WTC11 (cell line): Measurements from ENCODE around the gene PSG4. TPM values are rescaled to one million over a fixed set of nuclear protein-coding genes. Genes with fewer than 3 reads are reported as not detected.
"Not testable (repeated sequence)": the region's sequence is repeated elsewhere in the genome, so short reads cannot be mapped to it uniquely, and the experiment has no call there.

Experiments used
- ATAC-seq: fragments of 200-7000 bp; cut with Tn5 transposase; 2 replicates; pipeline ENCODE4 v1.10.0; 2021; ENCODE audit warnings: mild to moderate bottlenecking, moderate library complexity
- CTCF ChIA-PET: fragments of 300-600 bp; sonication (Branson Sonifier 250); formaldehyde crosslinking; loops from one replicate; lab custom pipeline; 2021; ENCODE audit warnings: antibody characterized with exemption; lab: Charles Lee
- POLR2A ChIA-PET: fragments of 350-600 bp; sonication (Branson Sonifier 250); formaldehyde crosslinking; loops from one replicate; lab custom pipeline; 2021; ENCODE audit warnings: antibody characterized with exemption; lab: Charles Lee
- DNase-seq: peaks from one replicate; pipeline ENCODE4 v3.0.0; 2021; ENCODE audit warnings: low spot score
- H3K27ac Mint-ChIP-seq: 2 replicates; pipeline ENCODE4 v1.8.0; 2021; ENCODE audit warnings: mixed read lengths
- H3K27me3 Mint-ChIP-seq: 2 replicates; pipeline ENCODE4 v1.8.0; 2021; ENCODE audit warnings: low read depth, mild to moderate bottlenecking, moderate library complexity, mixed read lengths
- H3K36me3 Mint-ChIP-seq: 2 replicates; pipeline ENCODE4 v1.8.0; 2021; ENCODE audit warnings: mixed read lengths
- H3K4me1 Mint-ChIP-seq: 2 replicates; pipeline ENCODE4 v1.8.0; 2022; ENCODE audit warnings: mixed read lengths
- H3K4me3 Mint-ChIP-seq: 2 replicates; pipeline ENCODE4 v1.8.0; 2021; ENCODE audit warnings: mild to moderate bottlenecking, moderate library complexity, mixed read lengths
- H3K9me3 Mint-ChIP-seq: 2 replicates; pipeline ENCODE4 v1.8.0; 2021; ENCODE audit warnings: mixed read lengths
- CREB1 ChIP-seq: sonication (generic); formaldehyde crosslinking; IDR thresholded peaks from 2 replicates; pipeline ENCODE4 v1.8.0; 2023; ENCODE audit warnings: mild to moderate bottlenecking, missing genetic modification reagents
- NFATC4 ChIP-seq: fragments of 250-450 bp; sonication (Bioruptor Pico); IDR thresholded peaks from 2 replicates; pipeline ENCODE4 v1.9.0; 2021; ENCODE audit warnings: mild to moderate bottlenecking
- PRRX2 ChIP-seq: fragments of 250-450 bp; sonication (Bioruptor Pico); IDR thresholded peaks from 2 replicates; pipeline ENCODE4 v1.8.0; 2021; ENCODE audit warnings: mild to moderate bottlenecking
- TEAD1 ChIP-seq: sonication (generic); formaldehyde crosslinking; IDR thresholded peaks from 2 replicates; pipeline ENCODE4 v1.8.0; 2022; ENCODE audit warnings: mild to moderate bottlenecking, missing genetic modification reagents
- ZBTB21 ChIP-seq: sonication (generic); formaldehyde crosslinking; IDR thresholded peaks from 2 replicates; pipeline ENCODE4 v1.8.1; 2023; ENCODE audit warnings: mild to moderate bottlenecking, missing genetic modification reagents, borderline replicate concordance
- ZNF317 ChIP-seq: sonication (generic); formaldehyde crosslinking; IDR thresholded peaks from 2 replicates; pipeline ENCODE4 v1.8.1; 2023; ENCODE audit warnings: low read depth, mild to moderate bottlenecking, moderate library complexity, missing genetic modification reagents, borderline replicate concordance
- ZNF416 ChIP-seq: fragments of 250-450 bp; sonication (Bioruptor Pico); IDR thresholded peaks from 2 replicates; pipeline ENCODE4 v1.9.0; 2021; ENCODE audit warnings: mild to moderate bottlenecking, inconsistent platforms
- total RNA-seq: library from RNA; stranded (reverse); gene quantifications from 3 replicates; pipeline ENCODE4 v1.2.3, GENCODE V29; 2021
- TF ChIP-seq, protein P1 (sequence below): sonication (generic); formaldehyde crosslinking; IDR thresholded peaks from 2 replicates; pipeline ENCODE4 v1.8.0; 2023; ENCODE audit warnings: missing genetic modification reagents, mild to moderate bottlenecking, borderline replicate concordance
- TF ChIP-seq, protein P2 (sequence below): sonication (generic); formaldehyde crosslinking; IDR thresholded peaks from 2 replicates; pipeline ENCODE4 v1.8.0; 2022; ENCODE audit warnings: mild to moderate bottlenecking, missing genetic modification reagents
- TF ChIP-seq, protein P3 (sequence below): fragments of 200-600 bp; IDR thresholded peaks from 2 replicates; pipeline ENCODE4 v1.8.0; 2022; ENCODE audit warnings: antibody characterized with exemption

Gene PSG4
- total RNA-seq, 1 experiment from 2014 or later: not detected

DNA sequence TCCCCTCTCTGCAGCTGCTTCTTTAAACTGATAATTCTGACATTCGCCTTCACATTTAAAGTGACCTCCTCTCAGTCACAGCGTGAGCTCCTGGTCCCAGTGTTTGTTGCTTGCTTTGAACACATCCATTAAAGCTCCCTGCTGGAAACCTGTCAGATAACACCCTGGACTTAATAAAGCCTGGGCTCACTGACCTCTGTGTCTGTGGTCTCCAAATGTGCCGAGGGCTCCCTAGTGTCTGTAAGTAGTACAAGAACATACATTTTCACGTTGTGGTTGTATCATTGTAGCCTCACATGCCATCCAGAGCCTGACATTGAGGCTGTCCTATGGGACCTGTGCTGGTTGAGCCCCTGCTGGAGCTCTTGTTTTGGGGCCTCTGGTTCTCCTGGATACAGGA is 2.6 kb upstream of the PSG4 start (continued):
- TF ChIP-seq, protein P1, sequence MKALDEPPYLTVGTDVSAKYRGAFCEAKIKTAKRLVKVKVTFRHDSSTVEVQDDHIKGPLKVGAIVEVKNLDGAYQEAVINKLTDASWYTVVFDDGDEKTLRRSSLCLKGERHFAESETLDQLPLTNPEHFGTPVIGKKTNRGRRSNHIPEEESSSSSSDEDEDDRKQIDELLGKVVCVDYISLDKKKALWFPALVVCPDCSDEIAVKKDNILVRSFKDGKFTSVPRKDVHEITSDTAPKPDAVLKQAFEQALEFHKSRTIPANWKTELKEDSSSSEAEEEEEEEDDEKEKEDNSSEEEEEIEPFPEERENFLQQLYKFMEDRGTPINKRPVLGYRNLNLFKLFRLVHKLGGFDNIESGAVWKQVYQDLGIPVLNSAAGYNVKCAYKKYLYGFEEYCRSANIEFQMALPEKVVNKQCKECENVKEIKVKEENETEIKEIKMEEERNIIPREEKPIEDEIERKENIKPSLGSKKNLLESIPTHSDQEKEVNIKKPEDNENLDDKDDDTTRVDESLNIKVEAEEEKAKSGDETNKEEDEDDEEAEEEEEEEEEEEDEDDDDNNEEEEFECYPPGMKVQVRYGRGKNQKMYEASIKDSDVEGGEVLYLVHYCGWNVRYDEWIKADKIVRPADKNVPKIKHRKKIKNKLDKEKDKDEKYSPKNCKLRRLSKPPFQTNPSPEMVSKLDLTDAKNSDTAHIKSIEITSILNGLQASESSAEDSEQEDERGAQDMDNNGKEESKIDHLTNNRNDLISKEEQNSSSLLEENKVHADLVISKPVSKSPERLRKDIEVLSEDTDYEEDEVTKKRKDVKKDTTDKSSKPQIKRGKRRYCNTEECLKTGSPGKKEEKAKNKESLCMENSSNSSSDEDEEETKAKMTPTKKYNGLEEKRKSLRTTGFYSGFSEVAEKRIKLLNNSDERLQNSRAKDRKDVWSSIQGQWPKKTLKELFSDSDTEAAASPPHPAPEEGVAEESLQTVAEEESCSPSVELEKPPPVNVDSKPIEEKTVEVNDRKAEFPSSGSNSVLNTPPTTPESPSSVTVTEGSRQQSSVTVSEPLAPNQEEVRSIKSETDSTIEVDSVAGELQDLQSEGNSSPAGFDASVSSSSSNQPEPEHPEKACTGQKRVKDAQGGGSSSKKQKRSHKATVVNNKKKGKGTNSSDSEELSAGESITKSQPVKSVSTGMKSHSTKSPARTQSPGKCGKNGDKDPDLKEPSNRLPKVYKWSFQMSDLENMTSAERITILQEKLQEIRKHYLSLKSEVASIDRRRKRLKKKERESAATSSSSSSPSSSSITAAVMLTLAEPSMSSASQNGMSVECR (CRISPR knock-in tag): no peak
- no peak for TF ChIP-seq ZBTB21
- TF ChIP-seq, protein P2, sequence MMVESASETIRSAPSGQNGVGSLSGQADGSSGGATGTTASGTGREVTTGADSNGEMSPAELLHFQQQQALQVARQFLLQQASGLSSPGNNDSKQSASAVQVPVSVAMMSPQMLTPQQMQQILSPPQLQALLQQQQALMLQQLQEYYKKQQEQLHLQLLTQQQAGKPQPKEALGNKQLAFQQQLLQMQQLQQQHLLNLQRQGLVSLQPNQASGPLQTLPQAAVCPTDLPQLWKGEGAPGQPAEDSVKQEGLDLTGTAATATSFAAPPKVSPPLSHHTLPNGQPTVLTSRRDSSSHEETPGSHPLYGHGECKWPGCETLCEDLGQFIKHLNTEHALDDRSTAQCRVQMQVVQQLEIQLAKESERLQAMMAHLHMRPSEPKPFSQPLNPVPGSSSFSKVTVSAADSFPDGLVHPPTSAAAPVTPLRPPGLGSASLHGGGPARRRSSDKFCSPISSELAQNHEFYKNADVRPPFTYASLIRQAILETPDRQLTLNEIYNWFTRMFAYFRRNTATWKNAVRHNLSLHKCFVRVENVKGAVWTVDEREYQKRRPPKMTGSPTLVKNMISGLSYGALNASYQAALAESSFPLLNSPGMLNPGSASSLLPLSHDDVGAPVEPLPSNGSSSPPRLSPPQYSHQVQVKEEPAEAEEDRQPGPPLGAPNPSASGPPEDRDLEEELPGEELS (CRISPR knock-in tag): no peak
- no peak for TF ChIP-seq NFATC4 (CRISPR knock-in tag)
- TF ChIP-seq ZNF416 (CRISPR knock-in tag): no peak
- TF ChIP-seq, protein P3, sequence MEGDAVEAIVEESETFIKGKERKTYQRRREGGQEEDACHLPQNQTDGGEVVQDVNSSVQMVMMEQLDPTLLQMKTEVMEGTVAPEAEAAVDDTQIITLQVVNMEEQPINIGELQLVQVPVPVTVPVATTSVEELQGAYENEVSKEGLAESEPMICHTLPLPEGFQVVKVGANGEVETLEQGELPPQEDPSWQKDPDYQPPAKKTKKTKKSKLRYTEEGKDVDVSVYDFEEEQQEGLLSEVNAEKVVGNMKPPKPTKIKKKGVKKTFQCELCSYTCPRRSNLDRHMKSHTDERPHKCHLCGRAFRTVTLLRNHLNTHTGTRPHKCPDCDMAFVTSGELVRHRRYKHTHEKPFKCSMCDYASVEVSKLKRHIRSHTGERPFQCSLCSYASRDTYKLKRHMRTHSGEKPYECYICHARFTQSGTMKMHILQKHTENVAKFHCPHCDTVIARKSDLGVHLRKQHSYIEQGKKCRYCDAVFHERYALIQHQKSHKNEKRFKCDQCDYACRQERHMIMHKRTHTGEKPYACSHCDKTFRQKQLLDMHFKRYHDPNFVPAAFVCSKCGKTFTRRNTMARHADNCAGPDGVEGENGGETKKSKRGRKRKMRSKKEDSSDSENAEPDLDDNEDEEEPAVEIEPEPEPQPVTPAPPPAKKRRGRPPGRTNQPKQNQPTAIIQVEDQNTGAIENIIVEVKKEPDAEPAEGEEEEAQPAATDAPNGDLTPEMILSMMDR: no peak
- no peak for TF ChIP-seq CREB1 (CRISPR knock-in tag)
- no peak for TF ChIP-seq ZNF317 (CRISPR knock-in tag)
- TF ChIP-seq TEAD1 (CRISPR knock-in tag): no peak
- TF ChIP-seq PRRX2: no peak

DNA sequence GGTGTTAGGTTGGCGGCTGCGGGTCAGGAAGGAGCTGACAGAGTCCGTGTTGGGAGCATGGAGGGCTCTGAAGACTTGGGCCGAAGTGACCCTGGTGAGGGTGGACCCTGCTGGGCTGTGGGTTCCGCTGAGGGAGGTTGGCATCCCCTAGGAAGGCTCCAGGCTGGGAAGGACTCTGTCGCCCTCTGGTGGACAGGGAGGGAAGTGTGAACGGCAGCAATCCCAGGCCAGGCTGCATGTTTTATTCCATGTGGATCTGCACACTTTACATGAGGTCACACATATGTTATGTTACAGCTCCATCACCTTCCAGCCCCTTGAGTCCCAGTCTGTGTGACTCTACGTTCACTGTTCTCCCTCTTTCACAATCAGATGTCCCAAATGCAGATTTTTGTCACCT is 1.7 kb upstream of the PSG4 start:
- H3K27me3 Mint-ChIP-seq, H3K36me3 Mint-ChIP-seq, H3K27ac Mint-ChIP-seq, POLR2A ChIA-PET, ATAC-seq, DNase-seq: not testable (repeated sequence)
- TF ChIP-seq, protein P3: peak; percentile 44; the same call in 1 of the 2 replicates
- TF ChIP-seq, all 79 proteins: peak for 1; not testable (repeated sequence) for 78
- H3K9me3 Mint-ChIP-seq, H3K4me3 Mint-ChIP-seq, CTCF ChIA-PET, H3K4me1 Mint-ChIP-seq: not testable (repeated sequence)

DNA sequence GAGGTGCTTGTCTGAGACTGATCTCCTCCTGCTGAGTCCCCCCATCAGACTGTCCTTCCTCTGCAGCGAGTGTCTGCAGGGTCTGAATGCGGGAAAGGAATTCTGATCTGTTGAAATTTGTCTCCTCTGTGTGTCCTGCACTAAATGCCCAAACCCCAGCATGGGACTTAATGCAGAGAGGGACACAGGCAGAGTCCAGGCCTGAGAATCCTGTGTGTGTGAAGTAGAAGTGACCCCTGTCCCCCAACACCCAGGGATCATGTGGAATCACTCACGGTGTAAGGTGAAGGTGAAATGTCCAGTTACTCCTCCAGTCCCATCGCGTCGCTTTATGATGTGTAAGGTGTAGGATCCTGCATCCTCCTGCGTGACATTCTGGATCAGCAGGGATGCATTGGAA is 1.8 kb downstream of the PSG4 start:
- DNase-seq, H3K9me3 Mint-ChIP-seq, H3K4me3 Mint-ChIP-seq, H3K27me3 Mint-ChIP-seq, CTCF ChIA-PET, ATAC-seq, H3K36me3 Mint-ChIP-seq, H3K4me1 Mint-ChIP-seq, H3K27ac Mint-ChIP-seq, POLR2A ChIA-PET: not testable (repeated sequence)

DNA sequence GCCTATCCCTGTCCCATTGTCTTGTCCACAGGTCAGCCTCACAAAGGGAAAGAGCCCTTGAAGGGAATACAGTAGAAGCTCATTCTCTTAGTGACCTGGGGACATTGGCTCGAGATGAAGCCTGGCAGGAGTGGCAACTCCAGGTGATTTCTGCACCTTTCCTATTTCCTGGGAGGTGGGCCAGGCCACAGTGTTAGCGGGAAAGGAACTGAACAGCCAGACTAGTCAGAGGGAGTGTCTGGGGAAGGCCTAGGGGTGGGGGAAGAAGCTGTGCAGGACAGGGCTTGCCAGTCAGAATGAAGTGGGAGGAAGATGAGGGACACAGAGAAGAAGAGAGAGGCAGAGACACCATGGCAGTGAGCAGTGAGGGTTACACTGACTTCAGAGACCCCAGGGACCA is 3.5 kb downstream of the PSG4 start:
- DNase-seq, CTCF ChIA-PET, H3K27ac Mint-ChIP-seq, H3K9me3 Mint-ChIP-seq, ATAC-seq, H3K27me3 Mint-ChIP-seq, H3K4me1 Mint-ChIP-seq, H3K36me3 Mint-ChIP-seq, POLR2A ChIA-PET, H3K4me3 Mint-ChIP-seq: not testable (repeated sequence)

DNA sequence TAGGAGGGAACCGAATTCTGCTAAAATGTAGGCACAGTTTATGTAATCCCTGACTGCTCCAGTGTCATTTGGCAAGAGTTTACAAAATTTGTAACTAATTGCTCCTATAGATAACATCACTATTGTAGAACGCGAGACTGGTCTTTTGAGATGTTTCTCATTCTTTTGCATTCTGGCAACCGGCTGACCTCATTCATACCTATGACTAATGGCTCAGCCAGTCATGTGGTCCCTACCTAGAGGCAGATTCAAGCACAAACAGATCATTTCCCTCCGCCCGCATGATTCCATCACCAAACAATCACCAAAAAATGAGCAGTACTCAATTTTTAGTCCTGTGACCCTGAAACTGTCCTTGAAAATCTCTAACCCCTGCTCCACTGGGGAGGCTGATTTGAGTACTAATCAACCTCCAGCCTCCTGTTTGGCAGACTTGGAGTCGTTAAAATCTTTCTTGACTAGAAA is 4.1 kb downstream of the PSG4 start:
- DNase-seq, H3K9me3 Mint-ChIP-seq, H3K4me1 Mint-ChIP-seq, POLR2A ChIA-PET, ATAC-seq, H3K36me3 Mint-ChIP-seq, H3K27ac Mint-ChIP-seq, H3K4me3 Mint-ChIP-seq, H3K27me3 Mint-ChIP-seq: not testable (repeated sequence)
- CTCF ChIA-PET: interaction anchor here (0.9 kb wide), 1 partner anchor 9 kb away, joined by 3 read pairs; no protein-coding TSS in a partner anchor
